OCI-LY3 (cell line): ENCODE data around the gene P2RY6.

Experiments
- H2AFZ ChIP-seq: fragments of 200-600, 300-600 bp; shearing (Covaris generic); 2 replicates; pipeline ENCODE4 v1.6.0; 2014; ENCODE audit warnings: antibody characterized with exemption, low read depth, low read length
- H3K27ac ChIP-seq: fragments of 200-600, 300-600 bp; sonication (generic); 2 replicates; pipeline ENCODE4 v1.5.1; 2014; ENCODE audit warnings: mild to moderate bottlenecking, low read length, moderate library complexity, mixed read lengths
- H3K27me3 ChIP-seq: fragments of 200-600, 300-600 bp; sonication (generic); 2 replicates; pipeline ENCODE4 v1.6.1; 2014; ENCODE audit warnings: low read depth, low read length, mixed read lengths
- H3K36me3 ChIP-seq: fragments of 200-600, 300-600 bp; sonication (generic); replicated peaks from 2 replicates; pipeline ENCODE3; 2014; ENCODE audit warnings: low read depth, low read length, mixed read lengths
- H3K4me1 ChIP-seq: fragments of 300-600, 200-600 bp; sonication (generic); 2 replicates; pipeline ENCODE4 v1.6.1; 2014; ENCODE audit warnings: low read length, mixed read lengths
- H3K4me2 ChIP-seq: fragments of 200-600, 300-600 bp; sonication (generic); 2 replicates; pipeline ENCODE4 v1.6.1; 2014; ENCODE audit warnings: low read length, mixed read lengths
- H3K4me3 ChIP-seq: fragments of 300-600, 200-600 bp; sonication (generic); 2 replicates; pipeline ENCODE4 v1.5.1; 2014; ENCODE audit warnings: antibody characterized with exemption, mild to moderate bottlenecking, low read length, moderate library complexity
- H3K79me2 ChIP-seq: fragments of 300-600, 200-600 bp; shearing (Covaris generic); 2 replicates; pipeline ENCODE4 v1.6.1; 2014; ENCODE audit warnings: mild to moderate bottlenecking, low read length, mixed read lengths
- H3K9ac ChIP-seq: fragments of 300-600, 200-600 bp; shearing (Covaris generic); 2 replicates; pipeline ENCODE4 v1.6.0; 2014; ENCODE audit warnings: mild to moderate bottlenecking, low read length, moderate library complexity
- H3K9me3 ChIP-seq: fragments of 200-600, 300-600 bp; shearing (Covaris generic); 2 replicates; pipeline ENCODE4 v1.6.1; 2014; ENCODE audit warnings: low read length, mixed read lengths; ENCODE audit not compliant: insufficient read depth
- H4K20me1 ChIP-seq: fragments of 200-600, 300-600 bp; sonication (generic); 2 replicates; pipeline ENCODE4 v1.6.1; 2016; ENCODE audit warnings: low read length, mixed read lengths; ENCODE audit not compliant: insufficient read depth
- CTCF ChIP-seq: fragments of 200-600, 300-600 bp; sonication (generic); IDR thresholded peaks from 2 replicates; pipeline ENCODE4 v1.5.1; 2014; ENCODE audit warnings: antibody characterized with exemption, low read length, low read depth
- EZH2phosphoT487 ChIP-seq: fragments of 200-600 bp; shearing (Covaris generic); IDR thresholded peaks from 2 replicates; pipeline ENCODE4 v1.6.1; 2018; ENCODE audit warnings: antibody characterized with exemption, mixed run types, low read depth

Gene P2RY6

GRCh38 chr11:73310076-73310475 is 37.9 kb downstream of the P2RY6 start:
- Histone ChIP-seq H2AFZ (no peak overlapping the region), H3K4me1 (peaks cover 18% of the 10 kb centered on the region), H3K27ac (no peak overlapping the region), H3K9me3 (no peaks in the 10 kb centered on the region), H3K27me3 (no peaks in the 10 kb centered on the region), H3K4me3 (no peak overlapping the region), H3K9ac (no peak overlapping the region), H3K79me2 (no peaks in the 10 kb centered on the region), H3K4me2 (no peak overlapping the region), H3K36me3 (no peaks in the 10 kb centered on the region), H4K20me1 (no peaks in the 10 kb centered on the region)
- TF ChIP-seq EZH2phosphoT487 (no peak), CTCF (no peak)

- Histone ChIP-seq H3K4me2 (no peak overlapping the region), H3K36me3 (no peaks in the 10 kb centered on the region), H3K9ac (no peak overlapping the region), H3K27me3 (no peaks in the 10 kb centered on the region), H2AFZ (no peak overlapping the region), H3K27ac (no peak overlapping the region), H3K4me1 (peaks cover 18% of the 10 kb centered on the region), H3K79me2 (no peaks in the 10 kb centered on the region), H3K4me3 (no peak overlapping the region), H4K20me1 (no peaks in the 10 kb centered on the region), H3K9me3 (no peaks in the 10 kb centered on the region)
- TF ChIP-seq EZH2phosphoT487 (no peak), CTCF (no peak)
Measured at GRCh38 chr11:73310661-73311393, 38.7 kb downstream of the P2RY6 start.

GRCh38 chr11:73311394-73311869 is 39.3 kb downstream of the P2RY6 start:
- Histone ChIP-seq H3K27ac (no peak overlapping the region), H3K79me2 (no peaks in the 10 kb centered on the region), H3K9ac (no peak overlapping the region)

GRCh38 chr11:73312036-73312435 is 39.9 kb downstream of the P2RY6 start:
- Histone ChIP-seq H3K4me2 (no peak overlapping the region), H3K27me3 (no peaks in the 10 kb centered on the region), H3K4me1 (peaks cover 11% of the 10 kb centered on the region), H3K9ac (no peak overlapping the region), H3K36me3 (no peaks in the 10 kb centered on the region), H3K27ac (no peak overlapping the region), H2AFZ (no peak overlapping the region), H3K79me2 (no peaks in the 10 kb centered on the region), H3K4me3 (no peak overlapping the region), H3K9me3 (no peaks in the 10 kb centered on the region), H4K20me1 (no peaks in the 10 kb centered on the region)
- TF ChIP-seq EZH2phosphoT487 (no peak), CTCF (no peak)

More at GRCh38 chr11:73311394-73311869, 39.3 kb downstream of the P2RY6 start:
- no peaks in the 10 kb centered on the region for H3K36me3 ChIP-seq
- H3K4me2 ChIP-seq = no peak overlapping the region
- H3K27me3 ChIP-seq = no peaks in the 10 kb centered on the region
- H2AFZ ChIP-seq = no peak overlapping the region
- no peak for TF ChIP-seq EZH2phosphoT487
- TF ChIP-seq CTCF = no peak
- H4K20me1 ChIP-seq = no peaks in the 10 kb centered on the region
- H3K9me3 ChIP-seq = no peaks in the 10 kb centered on the region
- H3K4me3 ChIP-seq = no peak overlapping the region
- peaks cover 17% of the 10 kb centered on the region for H3K4me1 ChIP-seq
